ENCODE data around the gene CABLES1. TPM values are rescaled to one million over a fixed set of nuclear protein-coding genes. Genes with fewer than 3 reads are reported as not detected.
"Not testable (repeated sequence)": the region's sequence is repeated elsewhere in the genome, so short reads cannot be mapped to it uniquely, and the experiment has no call there.

CABLES1 gene
- total RNA-seq, 1 experiment from 2014 or later, result 11.8 TPM

GRCh38 chr18:23095463-23095862 is 39.8 kb upstream of the CABLES1 start:
- Histone ChIP-seq H3K4me3 (no peak overlapping the region), H3K79me2 (ENCODE audit: low read depth) (no peaks in the 10 kb centered on the region), H3K9me2 (ENCODE audit: insufficient read depth) (no peaks in the 10 kb centered on the region), H4K20me1 (ENCODE audit: insufficient read depth) (no peaks in the 10 kb centered on the region), H3F3A (ENCODE audit: insufficient read depth, low read depth) (peaks cover 5% of the 10 kb centered on the region; the same call in 1 of the 2 replicates), H3K27me3 (ENCODE audit: insufficient read depth, low read depth) (no peaks in the 10 kb centered on the region), H3K36me3 (ENCODE audit: low read depth) (no peaks in the 10 kb centered on the region), H3K4me1 (replicated peaks; ENCODE audit: insufficient read depth) (peaks cover 28% of the 10 kb centered on the region), H2AFZ (no peak overlapping the region), H3K27ac (no peak overlapping the region), H3K4me2 (no peak overlapping the region), H3K9me3 (ENCODE audit: insufficient read depth, low read depth) (no peaks in the 10 kb centered on the region)
- TF ChIP-seq CTCF (conservative IDR thresholded peaks at IDR 0.05), result no peak
- POLR2A ChIA-PET (ENCODE audit: unreplicated experiment), result no interaction called here
- DNase-seq, result no peak
- intact Hi-C loops (cut with micrococcal nuclease; ENCODE audit: unreplicated experiment), result no loop called here
- BruUV-seq (replicated peaks), result no TSS peak
- CTCF ChIA-PET, result no interaction called here

- H3K4me3 ChIP-seq; H3K27ac ChIP-seq; H4K20me1 ChIP-seq (ENCODE audit: insufficient read depth); BruUV-seq (replicated peaks); H2AFZ ChIP-seq; H3K27me3 ChIP-seq (ENCODE audit: insufficient read depth, low read depth); POLR2A ChIA-PET (ENCODE audit: unreplicated experiment); H3K4me2 ChIP-seq; H3K36me3 ChIP-seq (ENCODE audit: low read depth); H3K9me3 ChIP-seq (ENCODE audit: insufficient read depth, low read depth); H3K79me2 ChIP-seq (ENCODE audit: low read depth); H3K9me2 ChIP-seq (ENCODE audit: insufficient read depth); CTCF ChIA-PET; DNase-seq; intact Hi-C loops (cut with micrococcal nuclease; ENCODE audit: unreplicated experiment): not testable (repeated sequence)
- peaks cover 15% of the 10 kb centered on the region for H3F3A ChIP-seq (ENCODE audit: insufficient read depth, low read depth)
- peaks cover 29% of the 10 kb centered on the region for H3K4me1 ChIP-seq (replicated peaks; ENCODE audit: insufficient read depth)
Observed at GRCh38 chr18:23097016-23097415, 38.3 kb upstream of the CABLES1 start.

GRCh38 chr18:23099621-23100020 is 35.7 kb upstream of the CABLES1 start:
- H3K9me2 ChIP-seq (ENCODE audit: insufficient read depth), result no peaks in the 10 kb centered on the region
- ChIA-PET CTCF (no interaction called here), POLR2A (ENCODE audit: unreplicated experiment) (no interaction called here)
- BruUV-seq (replicated peaks), result no TSS peak
- H3K4me1 ChIP-seq (replicated peaks; ENCODE audit: insufficient read depth), result peaks cover 56% of the 10 kb centered on the region
- H3K27ac ChIP-seq, result peak overlapping the region; percentile 79
- TF ChIP-seq EZH2 (IDR thresholded peaks at IDR 0.05; ENCODE audit: low read depth), result no peak
- TF ChIP-seq CTCF (conservative IDR thresholded peaks at IDR 0.05), result no peak
- H3K9me3 ChIP-seq (ENCODE audit: insufficient read depth, low read depth), result no peaks in the 10 kb centered on the region
- peaks cover 30% of the 10 kb centered on the region for H3F3A ChIP-seq (ENCODE audit: insufficient read depth, low read depth)
- intact Hi-C loops (cut with micrococcal nuclease; ENCODE audit: unreplicated experiment), result no loop called here
- peak; percentile 39 to 94 for DNase-seq
- H4K20me1 ChIP-seq (ENCODE audit: insufficient read depth), result no peaks in the 10 kb centered on the region
- H3K4me2 ChIP-seq, result peak overlapping the region; percentile 36
- no peaks in the 10 kb centered on the region for H3K36me3 ChIP-seq (ENCODE audit: low read depth)
- H3K4me3 ChIP-seq, result no peak overlapping the region
- no peaks in the 10 kb centered on the region for H3K27me3 ChIP-seq (ENCODE audit: insufficient read depth, low read depth)
- no peaks in the 10 kb centered on the region for H3K79me2 ChIP-seq (ENCODE audit: low read depth)
- no peak overlapping the region for H2AFZ ChIP-seq

GRCh38 chr18:23101861-23102432 is 33.3 kb upstream of the CABLES1 start:
- Histone ChIP-seq H3K4me2 (peak overlapping the region; percentile 75), H3K27ac (peak overlapping the region; percentile 97), H2AFZ (peak overlapping the region; percentile 74), H3K9me3 (ENCODE audit: insufficient read depth, low read depth) (no peaks in the 10 kb centered on the region), H3K4me3 (peak overlapping the region; percentile 38; the same call in 1 of the 2 replicates), H3F3A (ENCODE audit: insufficient read depth, low read depth) (peaks cover 51% of the 10 kb centered on the region), H4K20me1 (ENCODE audit: insufficient read depth) (no peaks in the 10 kb centered on the region), H3K9me2 (ENCODE audit: insufficient read depth) (no peaks in the 10 kb centered on the region), H3K36me3 (ENCODE audit: low read depth) (no peaks in the 10 kb centered on the region), H3K27me3 (ENCODE audit: insufficient read depth, low read depth) (no peaks in the 10 kb centered on the region), H3K79me2 (ENCODE audit: low read depth) (no peaks in the 10 kb centered on the region), H3K4me1 (replicated peaks; ENCODE audit: insufficient read depth) (peaks cover 71% of the 10 kb centered on the region)
- peak; percentile 34 to 93 for DNase-seq
- TF ChIP-seq CTCF (conservative IDR thresholded peaks at IDR 0.05) (no peak), EZH2 (IDR thresholded peaks at IDR 0.05; ENCODE audit: low read depth) (no peak)
- BruUV-seq (replicated peaks), result no TSS peak
- ChIA-PET CTCF (interaction anchor here (0.6 to 0.7 kb wide), 2 partner anchors 25 to 69 kb away, joined by 3 read pairs; no protein-coding TSS in a partner anchor), POLR2A (ENCODE audit: unreplicated experiment) (interaction anchor here (0.6 kb wide), 1 partner anchor 14 kb away, joined by 29 read pairs; no protein-coding TSS in a partner anchor)
- intact Hi-C loops (cut with micrococcal nuclease; ENCODE audit: unreplicated experiment), result no loop called here
